Caco-2 (cell line): ENCODE results near the gene ADRA2B. TPM values are rescaled to one million over a fixed set of nuclear protein-coding genes. Genes with fewer than 3 reads are reported as not detected.

Source experiments
- BruUV-seq: library from RNA; stranded (reverse); fragments of 400-500 nt; replicated peaks from 2 replicates; lab custom pipeline; 2021; lab: Mats Ljungman, UMichigan
- CTCF ChIA-PET: fragments of 300-600 bp; sonication (Branson Sonifier 250); formaldehyde crosslinking; loops from one replicate; lab custom pipeline; 2022; ENCODE audit warnings: antibody characterized with exemption; lab: Charles Lee
- POLR2A ChIA-PET: fragments of 300-600 bp; sonication (Branson Sonifier 250); formaldehyde crosslinking; loops from one replicate; lab custom pipeline; 2022; ENCODE audit warnings: antibody characterized with exemption; lab: Charles Lee
- DNase-seq, 2 experiments: peaks; one replicate each; pipeline versions ENCODE4 v3.0.0 to v3.0.0-alpha.2; 2020 to 2022
- H3K27me3 ChIP-seq: replicated peaks from 2 replicates; pipeline ENCODE4 v1.6.0; 2011; ENCODE audit warnings: low read length; ENCODE audit not compliant: control insufficient read depth, insufficient read depth
- H3K36me3 ChIP-seq: 2 replicates; pipeline ENCODE4 v1.5.1; 2011; ENCODE audit warnings: low read length; ENCODE audit not compliant: control insufficient read depth, insufficient read depth
- H3K4me1 ChIP-seq: fragments of 250-450 bp; sonication (Bioruptor Pico); 2 replicates; pipeline ENCODE4 v1.5.1; 2020; ENCODE audit warnings: mild to moderate bottlenecking
- H3K4me3 ChIP-seq: 2 replicates; pipeline ENCODE4 v1.5.1; 2011; ENCODE audit warnings: low read depth, mild to moderate bottlenecking, control low read depth, low read length
- H3K9me3 ChIP-seq: fragments of 250-450 bp; sonication (Bioruptor Pico); 2 replicates; pipeline ENCODE4 v1.5.1; 2020; ENCODE audit warnings: mild to moderate bottlenecking, moderate library complexity
- H3K27ac Mint-ChIP-seq: one replicate; pipeline ENCODE4 v1.8.0; 2022; ENCODE audit warnings: mixed read lengths; ENCODE audit not compliant: unreplicated experiment
- H3K27me3 Mint-ChIP-seq: one replicate; pipeline ENCODE4 v1.8.0; 2022; ENCODE audit warnings: mixed read lengths; ENCODE audit not compliant: insufficient read depth, unreplicated experiment
- H3K36me3 Mint-ChIP-seq: one replicate; pipeline ENCODE4 v1.8.0; 2022; ENCODE audit warnings: mild to moderate bottlenecking, mixed read lengths; ENCODE audit not compliant: insufficient read depth, unreplicated experiment
- H3K4me1 Mint-ChIP-seq: one replicate; pipeline ENCODE4 v1.8.0; 2022; ENCODE audit warnings: low read depth, mixed read lengths; ENCODE audit not compliant: unreplicated experiment
- H3K4me3 Mint-ChIP-seq: one replicate; pipeline ENCODE4 v1.8.0; 2022; ENCODE audit warnings: mild to moderate bottlenecking, moderate library complexity, mixed read lengths; ENCODE audit not compliant: unreplicated experiment
- H3K9me3 Mint-ChIP-seq: one replicate; pipeline ENCODE4 v1.8.0; 2022; ENCODE audit warnings: mixed read lengths; ENCODE audit not compliant: unreplicated experiment
- intact Hi-C: fragments of 100-400 bp; cut with micrococcal nuclease; formaldehyde crosslinking; loops from one replicate; pipeline ENCODE4 v1.10.0; 2022; ENCODE audit not compliant: unreplicated experiment
- total RNA-seq: library from RNA; stranded (reverse); gene quantifications from 2 replicates; pipeline ENCODE4 v1.2.3, GENCODE V29; 2022
- TF ChIP-seq, protein P1 (sequence below), 2 experiments: fragments of 200-600 bp in 1 of 2; IDR thresholded peaks; 1 replicate in 1 of 2; 2 replicates in 1 of 2; pipeline versions ENCODE4 v1.5.1 to v1.8.0; 2011 to 2022; ENCODE audit warnings: antibody characterized with exemption in 1 of 2, control low read depth in 1 of 2, inconsistent platforms in 1 of 2, low read depth in 1 of 2, low read length in 1 of 2, mild to moderate bottlenecking in 1 of 2, moderate library complexity in 1 of 2; ENCODE audit not compliant: insufficient read depth in 1 of 2, severe bottlenecking in 1 of 2, unreplicated experiment in 1 of 2

ADRA2B gene
- total RNA-seq, 1 experiment from 2014 or later, result 0.20 TPM

DNA sequence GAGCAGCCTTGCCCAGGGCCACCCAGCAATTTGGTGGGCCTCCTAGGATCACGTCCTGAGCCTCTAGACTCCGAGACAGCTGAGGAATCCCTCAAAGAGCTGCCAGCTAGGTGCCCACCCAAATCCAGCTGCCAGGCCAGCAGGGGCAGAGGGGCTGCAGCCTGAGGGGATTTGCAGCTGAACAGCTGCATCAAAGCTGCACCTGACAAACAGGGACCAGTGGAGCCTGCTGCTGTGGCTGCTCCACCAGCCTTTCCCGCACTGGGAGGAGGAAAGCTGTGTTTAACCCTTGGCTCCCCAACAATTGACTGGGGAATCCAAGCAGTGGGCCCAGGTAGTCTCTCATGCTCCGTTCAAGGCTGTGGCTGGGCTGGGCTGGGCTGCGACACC is 8.2 kb downstream of the ADRA2B start:
- H3K4me3 ChIP-seq, result no peak overlapping the region

GRCh38 chr2:96107708-96108065 is 8.7 kb downstream of the ADRA2B start:
- peak overlapping the region; percentile 21 for H3K27ac Mint-ChIP-seq
- no peaks in the 10 kb centered on the region for H3K9me3 Mint-ChIP-seq
- ChIA-PET CTCF (interaction anchor here (0.6 to 2.6 kb wide), 3 partner anchors 9 to 85 kb away, joined by 3 to 10 read pairs (median 3); partner anchors contain the start of gene ADRA2B), POLR2A (interaction anchor here (0.6 kb wide), 1 partner anchor 198 kb away, joined by 4 read pairs; no protein-coding TSS in a partner anchor)
- H3K4me1 ChIP-seq, result peaks cover 9% of the 10 kb centered on the region; the same call in 1 of the 2 replicates
- H3K27me3 Mint-ChIP-seq, result no peaks in the 10 kb centered on the region
- no peak for DNase-seq
- intact Hi-C loops, result loop anchor here (2.0 kb wide), 1 partner anchor 67 kb away; no protein-coding TSS in a partner anchor
- H3K36me3 ChIP-seq, result no peaks in the 10 kb centered on the region
- H3K4me3 Mint-ChIP-seq, result no peak overlapping the region
- TF ChIP-seq, protein P1, sequence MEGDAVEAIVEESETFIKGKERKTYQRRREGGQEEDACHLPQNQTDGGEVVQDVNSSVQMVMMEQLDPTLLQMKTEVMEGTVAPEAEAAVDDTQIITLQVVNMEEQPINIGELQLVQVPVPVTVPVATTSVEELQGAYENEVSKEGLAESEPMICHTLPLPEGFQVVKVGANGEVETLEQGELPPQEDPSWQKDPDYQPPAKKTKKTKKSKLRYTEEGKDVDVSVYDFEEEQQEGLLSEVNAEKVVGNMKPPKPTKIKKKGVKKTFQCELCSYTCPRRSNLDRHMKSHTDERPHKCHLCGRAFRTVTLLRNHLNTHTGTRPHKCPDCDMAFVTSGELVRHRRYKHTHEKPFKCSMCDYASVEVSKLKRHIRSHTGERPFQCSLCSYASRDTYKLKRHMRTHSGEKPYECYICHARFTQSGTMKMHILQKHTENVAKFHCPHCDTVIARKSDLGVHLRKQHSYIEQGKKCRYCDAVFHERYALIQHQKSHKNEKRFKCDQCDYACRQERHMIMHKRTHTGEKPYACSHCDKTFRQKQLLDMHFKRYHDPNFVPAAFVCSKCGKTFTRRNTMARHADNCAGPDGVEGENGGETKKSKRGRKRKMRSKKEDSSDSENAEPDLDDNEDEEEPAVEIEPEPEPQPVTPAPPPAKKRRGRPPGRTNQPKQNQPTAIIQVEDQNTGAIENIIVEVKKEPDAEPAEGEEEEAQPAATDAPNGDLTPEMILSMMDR (IDR thresholded peaks at IDR 0.05; ENCODE audit: insufficient read depth in 1 of 2, low read depth in 1 of 2, low read length in 1 of 2, severe bottlenecking in 1 of 2, unreplicated experiment in 1 of 2), result no peak
- no TSS peak for BruUV-seq
- H3K4me3 ChIP-seq, result no peak overlapping the region
- peaks cover 7% of the 10 kb centered on the region; the same call in 1 of the 2 replicates for H3K9me3 ChIP-seq
- H3K27me3 ChIP-seq, result no peaks in the 10 kb centered on the region
- no peaks in the 10 kb centered on the region for H3K36me3 Mint-ChIP-seq
- H3K4me1 Mint-ChIP-seq, result no peaks in the 10 kb centered on the region

More for the DNA sequence above, 8.2 kb downstream of the ADRA2B start:
- H3K27ac Mint-ChIP-seq, result peak overlapping the region; percentile 21
- Histone ChIP-seq H3K36me3 (no peaks in the 10 kb centered on the region), H3K27me3 (no peaks in the 10 kb centered on the region), H3K4me1 (peaks cover 9% of the 10 kb centered on the region; the same call in 1 of the 2 replicates), H3K9me3 (peaks cover 7% of the 10 kb centered on the region; the same call in 1 of the 2 replicates)
- BruUV-seq, result no TSS peak
- DNase-seq, result peak in 1 of 2 experiments; percentile 22
- no peaks in the 10 kb centered on the region for H3K4me1 Mint-ChIP-seq
- H3K9me3 Mint-ChIP-seq, result no peaks in the 10 kb centered on the region
- no peaks in the 10 kb centered on the region for H3K27me3 Mint-ChIP-seq
- ChIA-PET POLR2A (no interaction called here), CTCF (interaction anchor here (0.6 to 2.6 kb wide), 4 partner anchors 9 to 146 kb away, joined by 3 to 10 read pairs (median 3); partner anchors contain the start of gene ADRA2B)
- no peak overlapping the region for H3K4me3 Mint-ChIP-seq
- H3K36me3 Mint-ChIP-seq, result no peaks in the 10 kb centered on the region
- intact Hi-C loops, result loop anchor here (2.0 kb wide), 1 partner anchor 67 kb away; no protein-coding TSS in a partner anchor
- TF ChIP-seq, protein P1 (IDR thresholded peaks at IDR 0.05; ENCODE audit: insufficient read depth in 1 of 2, low read depth in 1 of 2, low read length in 1 of 2, severe bottlenecking in 1 of 2, unreplicated experiment in 1 of 2), result no peak

DNA sequence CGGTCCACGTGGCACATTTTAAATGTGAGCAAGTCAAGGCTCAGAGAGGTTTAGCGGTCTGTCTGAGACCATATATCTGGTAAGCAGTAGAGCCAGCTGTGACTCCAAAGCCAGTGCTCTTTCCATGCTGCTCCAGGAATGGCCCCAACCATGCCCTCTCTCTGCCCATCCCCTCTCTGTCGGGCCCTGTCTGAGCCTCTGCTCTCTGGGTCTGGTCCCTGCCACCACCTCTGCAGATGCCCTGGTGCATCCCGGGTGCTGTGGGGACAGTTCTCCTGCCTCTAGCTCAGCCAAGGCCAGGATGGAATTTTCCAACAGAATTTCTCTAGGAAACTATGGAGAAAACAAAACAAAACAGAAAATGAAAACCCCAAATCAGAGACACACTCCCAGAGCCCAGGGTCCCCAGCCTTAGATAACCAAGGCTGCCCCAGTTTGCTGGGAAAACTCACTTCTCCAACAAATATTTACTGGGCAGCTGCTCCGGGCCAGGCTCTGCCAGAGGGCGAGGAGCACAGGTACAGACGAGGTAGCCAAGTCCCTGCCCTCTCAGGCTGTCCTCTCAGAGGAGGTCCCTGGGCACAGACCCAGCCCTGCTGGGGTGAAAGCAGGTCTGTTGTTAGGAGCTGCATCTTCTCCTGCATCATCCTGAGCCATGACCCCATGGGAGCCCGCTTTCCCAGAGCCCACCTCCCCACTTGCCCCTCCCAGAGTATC is 9.2 kb downstream of the ADRA2B start:
- H3K27me3 ChIP-seq, result no peaks in the 10 kb centered on the region
- no peaks in the 10 kb centered on the region for H3K9me3 Mint-ChIP-seq
- ChIA-PET CTCF (interaction anchor here (1.0 to 2.6 kb wide), 2 partner anchors 10 to 85 kb away, joined by 3 to 10 read pairs; partner anchors contain the start of gene ADRA2B), POLR2A (interaction anchor here (0.6 kb wide), 1 partner anchor 199 kb away, joined by 4 read pairs; no protein-coding TSS in a partner anchor)
- no peak overlapping the region for H3K4me3 Mint-ChIP-seq
- intact Hi-C loops, result no loop called here
- no peak overlapping the region for H3K4me3 ChIP-seq
- no peaks in the 10 kb centered on the region for H3K36me3 ChIP-seq
- no peak for DNase-seq
- no peaks in the 10 kb centered on the region for H3K36me3 Mint-ChIP-seq
- H3K9me3 ChIP-seq, result peaks cover 7% of the 10 kb centered on the region; the same call in 1 of the 2 replicates
- BruUV-seq, result no TSS peak
- H3K27ac Mint-ChIP-seq, result no peak overlapping the region
- peaks cover 9% of the 10 kb centered on the region; the same call in 1 of the 2 replicates for H3K4me1 ChIP-seq
- H3K27me3 Mint-ChIP-seq, result no peaks in the 10 kb centered on the region
- TF ChIP-seq, protein P1 (IDR thresholded peaks at IDR 0.05; ENCODE audit: insufficient read depth in 1 of 2, low read depth in 1 of 2, low read length in 1 of 2, severe bottlenecking in 1 of 2, unreplicated experiment in 1 of 2), result no peak
- H3K4me1 Mint-ChIP-seq, result no peaks in the 10 kb centered on the region
